Left colon (tissue), 2 donors: ENCODE results near the gene FZD1. TPM values are rescaled to one million over a fixed set of nuclear protein-coding genes. Genes with fewer than 3 reads are reported as not detected.

ENCODE experiments used
- ATAC-seq: fragments of 200-7000 bp; cut with Tn5 transposase; one replicate; pipeline ENCODE4 v1.9.1; 2020; ENCODE audit warnings: mild to moderate bottlenecking, moderate library complexity
- DNase-seq, 2 donors: peaks; one replicate each; pipeline ENCODE4 v3.0.0-alpha.2; 2020
- intact Hi-C, 2 donors: fragments of 100-400 bp; cut with DNase I in 1 of 2; cut with micrococcal nuclease in 1 of 2; formaldehyde crosslinking; loops; one replicate each; pipeline versions ENCODE4 v1.11.2 to v1.14.0; 2022; cut with DNase I, micrococcal nuclease
- total RNA-seq, 2 donors: library from RNA; stranded (reverse); fragmentation: NEBNext Ultra II Directional; extraction: Animal tissue kit (Norgen Biotek cat#: 25700); gene quantifications; one replicate each; pipeline ENCODE4 v1.2.1, GENCODE V29; 2021
- donor health status: DM: no; HTN: no; CAD: no.
- donor health status: DM: yes; HTN: yes; CAD: no.

FZD1 gene
- total RNA-seq, 2 donors from 2014 or later = 7.4 to 11.0 TPM

- intact Hi-C loops = no loop called here
- DNase-seq (no peak), ATAC-seq (no peak)
Observed at GRCh38 chr7:91251877-91252276, 12.4 kb upstream of the FZD1 start.

GRCh38 chr7:91263384-91264045, 718 bp upstream of the FZD1 start:
- DNase-seq (peak in 1 of 2 donors; percentile 51), ATAC-seq (peak; percentile 15)
- intact Hi-C loops = loop anchor here in 1 of 2 donors (10.0 kb wide), 1 partner anchor 179 kb away; no protein-coding TSS in a partner anchor

GRCh38 chr7:91264924-91265681, 870 bp downstream of the FZD1 start:
- intact Hi-C loops = loop anchor here in 1 of 2 donors (10.0 kb wide), 1 partner anchor 180 kb away; no protein-coding TSS in a partner anchor
- ATAC-seq (peak; percentile 54), DNase-seq (peak; percentile 50 to 67)

DNA sequence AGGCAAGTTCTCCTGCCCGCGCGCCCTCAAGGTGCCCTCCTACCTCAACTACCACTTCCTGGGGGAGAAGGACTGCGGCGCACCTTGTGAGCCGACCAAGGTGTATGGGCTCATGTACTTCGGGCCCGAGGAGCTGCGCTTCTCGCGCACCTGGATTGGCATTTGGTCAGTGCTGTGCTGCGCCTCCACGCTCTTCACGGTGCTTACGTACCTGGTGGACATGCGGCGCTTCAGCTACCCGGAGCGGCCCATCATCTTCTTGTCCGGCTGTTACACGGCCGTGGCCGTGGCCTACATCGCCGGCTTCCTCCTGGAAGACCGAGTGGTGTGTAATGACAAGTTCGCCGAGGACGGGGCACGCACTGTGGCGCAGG, 1.4 kb downstream of the FZD1 start:
- intact Hi-C loops = loop anchor here in 1 of 2 donors (10.0 kb wide), 1 partner anchor 181 kb away; no protein-coding TSS in a partner anchor
- DNase-seq (peak in 1 of 2 donors; percentile 40), ATAC-seq (no peak)

DNA sequence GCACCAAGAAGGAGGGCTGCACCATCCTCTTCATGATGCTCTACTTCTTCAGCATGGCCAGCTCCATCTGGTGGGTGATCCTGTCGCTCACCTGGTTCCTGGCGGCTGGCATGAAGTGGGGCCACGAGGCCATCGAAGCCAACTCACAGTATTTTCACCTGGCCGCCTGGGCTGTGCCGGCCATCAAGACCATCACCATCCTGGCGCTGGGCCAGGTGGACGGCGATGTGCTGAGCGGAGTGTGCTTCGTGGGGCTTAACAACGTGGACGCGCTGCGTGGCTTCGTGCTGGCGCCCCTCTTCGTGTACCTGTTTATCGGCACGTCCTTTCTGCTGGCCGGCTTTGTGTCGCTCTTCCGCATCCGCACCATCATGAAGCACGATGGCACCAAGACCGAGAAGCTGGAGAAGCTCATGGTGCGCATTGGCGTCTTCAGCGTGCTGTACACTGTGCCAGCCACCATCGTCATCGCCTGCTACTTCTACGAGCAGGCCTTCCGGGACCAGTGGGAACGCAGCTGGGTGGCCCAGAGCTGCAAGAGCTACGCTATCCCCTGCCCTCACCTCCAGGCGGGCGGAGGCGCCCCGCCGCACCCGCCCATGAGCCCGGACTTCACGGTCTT, 1.9 kb downstream of the FZD1 start:
- no peak for ATAC-seq
- intact Hi-C loops = loop anchor here in 1 of 2 donors (10.0 kb wide), 1 partner anchor 181 kb away; no protein-coding TSS in a partner anchor

GRCh38 chr7:91266689-91267090, 2.5 kb downstream of the FZD1 start:
- DNase-seq (no peak), ATAC-seq (no peak)
- intact Hi-C loops = loop anchor here in 1 of 2 donors (10.0 kb wide), 1 partner anchor 182 kb away; no protein-coding TSS in a partner anchor

More for the DNA sequence above, 1.9 kb downstream of the FZD1 start:
- DNase-seq = peak in 1 of 2 donors; percentile 19

GRCh38 chr7:91267171-91267955, 3.1 kb downstream of the FZD1 start:
- DNase-seq = peak in 1 of 2 donors; percentile 13
- intact Hi-C loops = loop anchor here in 1 of 2 donors (10.0 kb wide), 1 partner anchor 183 kb away; no protein-coding TSS in a partner anchor
- ATAC-seq = no peak

DNA sequence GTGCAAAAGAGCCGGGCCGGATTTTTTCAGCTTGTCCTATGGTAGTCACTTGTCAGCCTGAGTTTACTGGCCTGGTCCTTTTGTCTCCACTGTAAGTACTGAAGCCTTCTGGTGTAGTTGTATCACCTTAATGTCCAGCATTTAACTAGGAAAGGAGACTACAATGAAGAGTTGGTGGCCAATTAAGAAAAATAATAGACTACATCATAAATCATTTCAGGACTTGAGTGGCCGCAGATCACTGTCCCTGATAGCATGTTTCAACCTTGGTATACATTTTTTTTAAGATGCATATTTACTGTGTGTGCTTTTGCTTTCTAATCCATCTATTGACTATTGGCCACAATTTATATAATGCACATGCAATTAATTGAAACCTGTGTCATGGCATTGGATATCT, 6.1 kb downstream of the FZD1 start:
- no peak for ATAC-seq
- DNase-seq = no peak
- intact Hi-C loops = no loop called here

DNA sequence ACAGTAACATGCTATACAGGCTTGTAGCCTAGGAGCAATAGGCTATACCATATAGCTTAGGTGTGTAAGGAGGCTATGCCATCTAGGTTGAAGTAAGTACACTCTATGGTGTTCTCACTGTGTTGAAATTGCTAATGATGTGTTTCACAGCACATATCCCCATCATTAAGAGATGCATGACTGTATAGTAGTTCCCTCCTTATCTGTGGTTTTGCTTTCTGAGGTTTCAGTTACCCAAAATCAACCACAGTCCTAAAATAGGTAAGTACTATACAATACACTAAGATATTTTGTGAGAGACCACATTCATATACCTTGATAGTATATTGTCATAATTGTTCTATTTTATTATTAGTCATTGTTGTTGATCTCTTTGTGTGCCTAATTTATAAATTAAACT, 12.7 kb downstream of the FZD1 start:
- intact Hi-C loops = no loop called here
- DNase-seq = no peak
- ATAC-seq = no peak

- DNase-seq = no peak
- no peak for ATAC-seq
- intact Hi-C loops = no loop called here
Observed at GRCh38 chr7:91280185-91280584, 16.0 kb downstream of the FZD1 start.

DNA sequence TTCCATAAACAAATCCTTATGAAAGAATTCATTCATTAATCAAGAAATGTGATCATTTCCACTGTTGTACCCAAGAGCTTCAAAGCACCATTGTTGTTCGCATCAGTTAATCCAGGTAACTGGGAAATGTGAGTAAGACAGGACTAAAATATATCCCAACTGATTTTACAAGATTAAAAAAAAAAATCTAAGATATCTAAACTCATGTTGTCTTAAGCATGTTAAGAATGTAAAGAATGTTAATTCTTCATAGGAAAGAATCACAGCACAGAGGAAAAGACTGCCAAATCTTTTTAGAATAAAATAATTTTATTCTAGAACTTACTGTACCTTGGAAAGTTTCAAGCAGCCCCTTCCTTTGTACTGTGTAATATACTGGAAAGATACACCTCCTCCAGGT, 16.4 kb downstream of the FZD1 start:
- ATAC-seq (no peak), DNase-seq (no peak)
- intact Hi-C loops = no loop called here

DNA sequence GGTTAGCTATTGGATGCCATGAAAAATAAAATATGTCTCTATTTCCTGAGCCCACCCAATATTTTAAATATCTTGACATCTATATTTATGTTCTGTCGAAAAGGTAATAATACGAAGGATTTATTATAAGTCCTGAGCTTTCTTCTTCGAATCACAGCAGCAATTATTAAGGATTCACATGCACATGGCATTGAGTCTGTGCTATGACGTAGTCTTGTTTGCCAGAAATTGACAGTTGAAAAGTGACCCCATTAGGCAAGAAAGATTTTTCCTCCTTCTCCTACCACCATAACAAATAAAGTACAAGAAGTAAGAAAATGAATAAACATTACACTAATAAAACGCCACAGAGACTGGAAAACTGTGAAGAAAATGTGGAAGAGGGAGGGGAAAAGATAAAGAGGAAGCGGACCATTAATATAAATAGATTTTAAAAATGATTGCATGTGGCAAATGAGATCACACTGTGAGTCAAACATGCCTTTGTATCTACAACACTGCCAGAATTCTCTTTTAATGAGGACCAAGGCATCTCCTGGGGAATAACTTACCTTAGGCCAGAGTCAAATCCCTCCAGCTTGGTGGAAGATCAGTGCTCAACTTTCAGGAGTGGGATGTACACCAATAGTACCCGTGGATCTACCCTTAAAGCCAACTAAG, 21.6 kb downstream of the FZD1 start:
- no peak for ATAC-seq
- no peak for DNase-seq
- intact Hi-C loops = no loop called here

- no peak for DNase-seq
- ATAC-seq = no peak
- intact Hi-C loops = no loop called here
Observed at GRCh38 chr7:91286432-91286831, 22.2 kb downstream of the FZD1 start.

GRCh38 chr7:91287371-91288084, 23.3 kb downstream of the FZD1 start:
- ATAC-seq = no peak
- intact Hi-C loops = no loop called here
- DNase-seq = no peak

DNA sequence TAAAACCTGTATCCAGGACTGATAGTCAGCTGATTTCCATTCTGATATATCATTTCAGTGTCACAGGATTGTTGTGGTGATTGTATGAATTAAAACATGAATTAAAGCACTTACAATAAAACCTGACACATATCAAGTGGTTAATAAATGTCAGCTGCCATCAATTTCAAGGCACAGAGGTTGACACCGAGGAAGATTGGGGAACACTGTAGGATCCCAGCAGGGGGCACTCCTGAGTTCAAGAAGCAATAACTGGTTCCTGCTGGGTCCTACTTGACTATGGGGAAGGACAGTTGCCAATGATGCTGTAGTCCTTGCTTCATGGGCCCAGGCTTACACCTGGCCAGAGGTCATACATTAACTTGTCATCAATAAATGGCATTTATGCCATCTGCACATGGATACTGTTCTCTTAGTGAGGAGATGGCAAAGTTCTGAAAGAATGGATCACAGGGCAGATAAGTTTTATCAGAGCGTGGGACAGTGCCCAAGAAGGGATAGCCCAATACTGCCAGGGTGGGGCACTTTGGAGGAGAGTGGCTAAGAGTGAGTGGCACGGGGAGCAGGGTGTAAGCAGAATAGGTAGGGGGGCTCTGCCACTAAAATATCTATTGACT, 24.1 kb downstream of the FZD1 start:
- peak in 1 of 2 donors; percentile 69 for DNase-seq
- intact Hi-C loops = no loop called here

GRCh38 chr7:91289633-91290254, 25.5 kb downstream of the FZD1 start:
- DNase-seq (no peak), ATAC-seq (no peak)
- intact Hi-C loops = no loop called here

More for the DNA sequence above, 24.1 kb downstream of the FZD1 start:
- peak; percentile 64 for ATAC-seq

- intact Hi-C loops = no loop called here
- no peak for ATAC-seq
Observed at GRCh38 chr7:91291302-91291701, 27.1 kb downstream of the FZD1 start.

More at GRCh38 chr7:91291302-91291701, 27.1 kb downstream of the FZD1 start:
- no peak for DNase-seq
